ENCODE results near the gene ACADS.

ACADS gene

GRCh38 chr12:120720234-120720986 lies 5.2 kb upstream of the ACADS start:
- FAIRE-seq (no peak), DNase-seq (ENCODE audit: insufficient read length, low spot score) (no peak)
- no peak for TF ChIP-seq CTCF (IDR thresholded peaks at IDR 0.05; ENCODE audit: insufficient read depth, missing control alignments)

GRCh38 chr12:120720987-120721801 lies 4.4 kb upstream of the ACADS start:
- no peak for TF ChIP-seq CTCF (IDR thresholded peaks at IDR 0.05; ENCODE audit: insufficient read depth, missing control alignments)
- FAIRE-seq (peak; percentile 6), DNase-seq (ENCODE audit: insufficient read length, low spot score) (no peak)

- TF ChIP-seq CTCF (IDR thresholded peaks at IDR 0.05; ENCODE audit: insufficient read depth, missing control alignments) = no peak
- DNase-seq (ENCODE audit: insufficient read length, low spot score) (no peak), FAIRE-seq (no peak)
Observed at GRCh38 chr12:120721866-120722265, 3.8 kb upstream of the ACADS start.

GRCh38 chr12:120722784-120723183 lies 2.8 kb upstream of the ACADS start:
- DNase-seq (ENCODE audit: insufficient read length, low spot score) (no peak), FAIRE-seq (no peak)
- no peak for TF ChIP-seq CTCF (IDR thresholded peaks at IDR 0.05; ENCODE audit: insufficient read depth, missing control alignments)

GRCh38 chr12:120724720-120725119 lies 906 bp upstream of the ACADS start:
- no peak for TF ChIP-seq CTCF (IDR thresholded peaks at IDR 0.05; ENCODE audit: insufficient read depth, missing control alignments)
- DNase-seq (ENCODE audit: insufficient read length, low spot score) = no peak
- no peak for FAIRE-seq

- TF ChIP-seq CTCF (IDR thresholded peaks at IDR 0.05; ENCODE audit: insufficient read depth, missing control alignments) = no peak
- DNase-seq (ENCODE audit: insufficient read length, low spot score) (no peak), FAIRE-seq (no peak)
Observed at GRCh38 chr12:120725151-120725658, 421 bp upstream of the ACADS start.

- DNase-seq (ENCODE audit: insufficient read length, low spot score) (no peak), FAIRE-seq (no peak)
- no peak for TF ChIP-seq CTCF (IDR thresholded peaks at IDR 0.05; ENCODE audit: insufficient read depth, missing control alignments)
Observed at GRCh38 chr12:120726510-120726793, 826 bp downstream of the ACADS start.

Measured in D721Med (cell line).